HCT116 (cell line): ENCODE data around the gene CEACAM1. TPM values are rescaled to one million over a fixed set of nuclear protein-coding genes. Genes with fewer than 3 reads are reported as not detected.

Experiments
- ATAC-seq: fragments of 200-7000 bp; cut with Tn5 transposase; 2 replicates; pipeline ENCODE4 v1.9.1; 2020; ENCODE audit warnings: mild to moderate bottlenecking, moderate library complexity
- BruUV-seq: library from RNA; stranded (reverse); fragments of 400-500 nt; replicated peaks from 2 replicates; lab custom pipeline; 2021; lab: Mats Ljungman, UMichigan
- CTCF ChIA-PET: fragments of 300-600 bp; sonication (Branson Sonifier 250); formaldehyde crosslinking; loops from one replicate; lab custom pipeline; 2021; ENCODE audit warnings: antibody characterized with exemption; lab: Charles Lee
- POLR2A ChIA-PET: fragments of 300-600, 350-600 bp; sonication (Branson Sonifier 250); formaldehyde crosslinking; loops from one replicate; lab custom pipeline; 2021; ENCODE audit warnings: antibody characterized with exemption; lab: Charles Lee
- RAD21 ChIA-PET, 2 experiments: fragments of 300-600 bp; sonication (Branson Sonifier 250); formaldehyde crosslinking; loops; one replicate each; lab custom pipeline; 2023; ENCODE audit warnings: low total read pairs in 2 of 2; ENCODE audit not compliant: uncharacterized antibody in 2 of 2, unreplicated experiment in 2 of 2, low non-redundant PET in 1 of 2; lab: Charles Lee
- DNase-seq: peaks from one replicate; pipeline ENCODE4 v3.0.0-alpha.2; 2010; ENCODE audit warnings: low read depth, low spot score
- H2AFZ ChIP-seq: fragments of 200-600 bp; shearing (Covaris generic), sonication (generic); 2 replicates; pipeline ENCODE4 v1.6.1; 2017; ENCODE audit warnings: low read depth, mixed run types, mixed read lengths, antibody characterized with exemption, low read length; ENCODE audit not compliant: poor library complexity, severe bottlenecking
- H3K27ac ChIP-seq: 2 replicates; pipeline ENCODE4 v1.5.1; 2012; ENCODE audit warnings: low read depth, low read length
- H3K27me3 ChIP-seq: fragments of 200-600 bp; sonication (generic); 2 replicates; pipeline ENCODE4 v1.6.1; 2016; ENCODE audit warnings: mixed run types, low read length, mixed read lengths; ENCODE audit not compliant: insufficient read depth
- H3K36me3 ChIP-seq, 2 experiments: fragments of 200-500 bp in 1 of 2; fragments of 200-600 bp in 1 of 2; sonication (Bioruptor generic) in 1 of 2; sonication (generic) in 1 of 2; 2 replicates each; pipeline versions ENCODE4 v1.5.1 to v1.6.1; 2014 to 2016; ENCODE audit warnings: low read length in 2 of 2, inconsistent platforms in 1 of 2, mixed read lengths in 1 of 2, mixed run types in 1 of 2; ENCODE audit not compliant: insufficient read depth in 2 of 2, control insufficient read depth in 1 of 2
- H3K4me1 ChIP-seq, 2 experiments: fragments of 200-600 bp in 1 of 2; sonication (generic) in 1 of 2; 2 replicates each; pipeline versions ENCODE4 v1.5.1 to v1.6.1; 2012 to 2017; ENCODE audit warnings: low read length in 2 of 2, inconsistent platforms in 1 of 2, mild to moderate bottlenecking in 1 of 2, mixed read lengths in 1 of 2, mixed run types in 1 of 2, moderate library complexity in 1 of 2; ENCODE audit not compliant: insufficient read depth in 2 of 2, control insufficient read depth in 1 of 2
- H3K4me2 ChIP-seq: fragments of 200-600 bp; sonication (generic); 2 replicates; pipeline ENCODE4 v1.6.1; 2017; ENCODE audit warnings: mixed run types, low read length, mixed read lengths
- H3K4me3 ChIP-seq, 2 experiments: fragments of 200-600 bp in 1 of 2; sonication (generic) in 1 of 2; replicated peaks in 1 of 2; 2 replicates each; pipeline ENCODE4 v1.5.1; 2011 to 2016; ENCODE audit warnings: low read length in 2 of 2, control low read depth in 1 of 2, low read depth in 1 of 2, mild to moderate bottlenecking in 1 of 2, mixed read lengths in 1 of 2, mixed run types in 1 of 2
- H3K79me2 ChIP-seq: fragments of 200-600 bp; sonication (generic); 2 replicates; pipeline ENCODE4 v1.6.1; 2017; ENCODE audit warnings: mild to moderate bottlenecking, mixed run types, low read length, moderate library complexity, mixed read lengths; ENCODE audit not compliant: insufficient read depth
- H3K9ac ChIP-seq: fragments of 200-600 bp; sonication (generic); 2 replicates; pipeline ENCODE4 v1.6.1; 2016; ENCODE audit warnings: low read length, mixed read lengths
- H3K9me2 ChIP-seq: fragments of 200-600 bp; sonication (generic), shearing (Covaris generic); 2 replicates; pipeline ENCODE4 v1.6.1; 2017; ENCODE audit warnings: mixed run types, mild to moderate bottlenecking, moderate library complexity; ENCODE audit not compliant: insufficient read depth
- H3K9me3 ChIP-seq, 2 experiments: fragments of 200-500 bp in 1 of 2; fragments of 200-600 bp in 1 of 2; sonication (Bioruptor generic) in 1 of 2; sonication (generic) in 1 of 2; 2 replicates each; pipeline ENCODE4 v1.6.1; 2014 to 2017; ENCODE audit warnings: low read length in 2 of 2, mixed read lengths in 2 of 2, inconsistent platforms in 1 of 2, low read depth in 1 of 2, mild to moderate bottlenecking in 1 of 2, mixed run types in 1 of 2, moderate library complexity in 1 of 2; ENCODE audit not compliant: control insufficient read depth in 1 of 2, insufficient read depth in 1 of 2
- H4K20me1 ChIP-seq: fragments of 200-600 bp; sonication (generic), shearing (Covaris generic); 2 replicates; pipeline ENCODE4 v1.6.1; 2017; ENCODE audit warnings: mixed run types, mild to moderate bottlenecking, moderate library complexity; ENCODE audit not compliant: insufficient read depth
- CBX3 ChIP-seq: IDR thresholded peaks from 2 replicates; pipeline ENCODE4 v1.6.1; 2012; ENCODE audit warnings: low read depth
- CEBPB ChIP-seq: IDR thresholded peaks from 2 replicates; pipeline ENCODE4 v1.6.1; 2012; ENCODE audit warnings: low read depth
- ELF1 ChIP-seq: IDR thresholded peaks from 2 replicates; pipeline ENCODE4 v1.6.1; 2012; ENCODE audit warnings: low read depth, borderline replicate concordance
- EZH2phosphoT487 ChIP-seq: fragments of 200-600 bp; IDR thresholded peaks from 2 replicates; pipeline ENCODE4 v1.6.1; 2018; ENCODE audit warnings: antibody characterized with exemption, borderline replicate concordance
- JUND ChIP-seq: IDR thresholded peaks from 2 replicates; pipeline ENCODE4 v1.6.1; 2012
- POLR2A ChIP-seq: IDR thresholded peaks from 2 replicates; pipeline ENCODE4 v1.7.0; 2011; ENCODE audit warnings: borderline replicate concordance; ENCODE audit not compliant: insufficient read depth, insufficient read length; ENCODE audit errors: extremely low read depth
- POLR2AphosphoS5 ChIP-seq: IDR thresholded peaks from 2 replicates; pipeline ENCODE4 v1.6.1; 2011; ENCODE audit warnings: mild to moderate bottlenecking, low read depth, low read length, moderate library complexity
- RAD21 ChIP-seq: IDR thresholded peaks from 2 replicates; pipeline ENCODE4 v1.6.1; 2012; ENCODE audit warnings: low read depth, mild to moderate bottlenecking
- SIN3A ChIP-seq: IDR thresholded peaks from 2 replicates; pipeline ENCODE4 v1.6.1; 2012; ENCODE audit warnings: low read depth
- SP1 ChIP-seq: IDR thresholded peaks from 2 replicates; pipeline ENCODE4 v1.6.1; 2012; ENCODE audit warnings: low read depth
- SRF ChIP-seq: IDR thresholded peaks from 2 replicates; pipeline ENCODE4 v1.6.1; 2012; ENCODE audit warnings: low read depth
- YY1 ChIP-seq: IDR thresholded peaks from 2 replicates; pipeline ENCODE4 v1.6.1; 2011; ENCODE audit warnings: low read length, low read depth, moderate library complexity, mild to moderate bottlenecking; ENCODE audit not compliant: insufficient replicate concordance; ENCODE audit errors: extremely low read depth
- ZFX ChIP-seq: fragments of 450-650 bp; IDR thresholded peaks from 2 replicates; pipeline ENCODE4 v1.6.1; 2017
- ZNF274 ChIP-seq: fragments of 200-500 bp; sonication (Bioruptor generic); IDR thresholded peaks from 2 replicates; pipeline ENCODE4 v1.6.1; 2014; ENCODE audit warnings: mild to moderate bottlenecking, low read depth, low read length, inconsistent platforms
- intact Hi-C: fragments of 100-400 bp; cut with micrococcal nuclease; formaldehyde crosslinking; loops from 2 replicates; pipeline ENCODE4 v1.10.0; 2022
- total RNA-seq: library from RNA; stranded (reverse); gene quantifications from one replicate; pipeline ENCODE4 v1.2.1, GENCODE V29; 2021; ENCODE audit not compliant: unreplicated experiment
- TF ChIP-seq, protein P1 (sequence below): IDR thresholded peaks from 2 replicates; pipeline ENCODE4 v1.6.1; 2011; ENCODE audit warnings: mild to moderate bottlenecking, low read length, moderate library complexity; ENCODE audit not compliant: insufficient replicate concordance; ENCODE audit errors: extremely low read depth
- TF ChIP-seq, protein P2 (sequence below): IDR thresholded peaks from 2 replicates; pipeline ENCODE4 v1.6.1; 2012; ENCODE audit warnings: low read depth
- TF ChIP-seq, protein P3 (sequence below): IDR thresholded peaks from 2 replicates; pipeline ENCODE4 v1.6.1; 2012
- TF ChIP-seq, protein P4 (sequence below), 3 experiments: fragments of 200-600 bp in 1 of 3; sonication (generic) in 1 of 3; IDR thresholded peaks in 2 of 3; conservative IDR thresholded peaks in 1 of 3; 2 replicates each; pipeline ENCODE4 v1.5.1; 2012 to 2017; ENCODE audit warnings: low read depth in 2 of 3, low read length in 2 of 3, antibody characterized with exemption in 1 of 3, borderline replicate concordance in 1 of 3, control low read depth in 1 of 3, mild to moderate bottlenecking in 1 of 3, mixed read lengths in 1 of 3, mixed run types in 1 of 3, moderate library complexity in 1 of 3; ENCODE audit not compliant: insufficient read depth in 1 of 3
- TF ChIP-seq, protein P5 (sequence below): IDR thresholded peaks from 2 replicates; pipeline ENCODE4 v1.6.1; 2012

The CEACAM1 gene
- total RNA-seq, 1 experiment from 2014 or later, result 1.2 TPM

DNA sequence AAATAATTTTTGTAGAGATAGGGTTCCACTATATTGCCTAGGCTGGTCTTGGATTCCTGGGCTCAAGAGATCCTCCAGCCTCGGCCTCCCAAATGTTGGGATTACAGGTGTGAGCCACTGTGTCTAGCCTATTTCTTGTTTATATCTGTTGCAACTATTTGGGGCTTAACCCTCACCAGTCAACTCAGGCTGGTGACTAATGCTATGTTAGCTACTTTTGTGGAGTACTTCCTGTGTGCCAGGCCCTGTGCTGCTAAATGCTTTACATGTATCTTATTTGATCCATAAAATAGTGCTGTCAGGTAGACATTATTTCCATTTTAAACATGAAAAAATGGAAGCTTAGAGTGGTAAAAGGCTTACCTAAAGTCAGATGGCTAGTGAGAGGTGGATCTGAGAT is 13.8 kb downstream of the CEACAM1 start:
- Histone ChIP-seq H3K9me2 (no peaks in the 10 kb centered on the region), H3K36me3 (no peaks in the 10 kb centered on the region), H3K9me3 (0 out of 4 replicates have a peak, but pooled peaks cover 0 to 3% of the 10 kb centered on the region in 2 experiments), H3K4me3 (no peak overlapping the region), H2AFZ (no peak overlapping the region), H3K79me2 (no peaks in the 10 kb centered on the region), H3K27ac (no peak overlapping the region), H3K4me2 (no peak overlapping the region), H3K9ac (no peak overlapping the region), H3K27me3 (no peaks in the 10 kb centered on the region), H4K20me1 (no peaks in the 10 kb centered on the region; the same call in 1 of the 2 replicates), H3K4me1 (peaks cover 0 to 4% of the 10 kb centered on the region in 2 experiments; a peak in 1 of 4 replicates)
- RAD21 ChIA-PET, result no interaction called here
- CTCF ChIA-PET, result interaction anchor here (1.9 kb wide), 1 partner anchor 15 kb away, joined by 6 read pairs; no protein-coding TSS in a partner anchor
- no TSS peak for BruUV-seq
- POLR2A ChIA-PET, result no interaction called here
- no peak for DNase-seq
- ATAC-seq, result no peak
- intact Hi-C loops, result no loop called here
- TF ChIP-seq ZFX (no peak), ELF1 (no peak), RAD21 (no peak), JUND (no peak), YY1 (no peak), ZNF274 (no peak), SIN3A (no peak), CEBPB (no peak), CBX3 (no peak), EZH2phosphoT487 (no peak), SP1 (no peak), POLR2AphosphoS5 (no peak), SRF (no peak), POLR2A (no peak)
- TF ChIP-seq, protein P1, sequence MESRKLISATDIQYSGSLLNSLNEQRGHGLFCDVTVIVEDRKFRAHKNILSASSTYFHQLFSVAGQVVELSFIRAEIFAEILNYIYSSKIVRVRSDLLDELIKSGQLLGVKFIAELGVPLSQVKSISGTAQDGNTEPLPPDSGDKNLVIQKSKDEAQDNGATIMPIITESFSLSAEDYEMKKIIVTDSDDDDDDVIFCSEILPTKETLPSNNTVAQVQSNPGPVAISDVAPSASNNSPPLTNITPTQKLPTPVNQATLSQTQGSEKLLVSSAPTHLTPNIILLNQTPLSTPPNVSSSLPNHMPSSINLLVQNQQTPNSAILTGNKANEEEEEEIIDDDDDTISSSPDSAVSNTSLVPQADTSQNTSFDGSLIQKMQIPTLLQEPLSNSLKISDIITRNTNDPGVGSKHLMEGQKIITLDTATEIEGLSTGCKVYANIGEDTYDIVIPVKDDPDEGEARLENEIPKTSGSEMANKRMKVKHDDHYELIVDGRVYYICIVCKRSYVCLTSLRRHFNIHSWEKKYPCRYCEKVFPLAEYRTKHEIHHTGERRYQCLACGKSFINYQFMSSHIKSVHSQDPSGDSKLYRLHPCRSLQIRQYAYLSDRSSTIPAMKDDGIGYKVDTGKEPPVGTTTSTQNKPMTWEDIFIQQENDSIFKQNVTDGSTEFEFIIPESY, result no peak
- TF ChIP-seq, protein P2, sequence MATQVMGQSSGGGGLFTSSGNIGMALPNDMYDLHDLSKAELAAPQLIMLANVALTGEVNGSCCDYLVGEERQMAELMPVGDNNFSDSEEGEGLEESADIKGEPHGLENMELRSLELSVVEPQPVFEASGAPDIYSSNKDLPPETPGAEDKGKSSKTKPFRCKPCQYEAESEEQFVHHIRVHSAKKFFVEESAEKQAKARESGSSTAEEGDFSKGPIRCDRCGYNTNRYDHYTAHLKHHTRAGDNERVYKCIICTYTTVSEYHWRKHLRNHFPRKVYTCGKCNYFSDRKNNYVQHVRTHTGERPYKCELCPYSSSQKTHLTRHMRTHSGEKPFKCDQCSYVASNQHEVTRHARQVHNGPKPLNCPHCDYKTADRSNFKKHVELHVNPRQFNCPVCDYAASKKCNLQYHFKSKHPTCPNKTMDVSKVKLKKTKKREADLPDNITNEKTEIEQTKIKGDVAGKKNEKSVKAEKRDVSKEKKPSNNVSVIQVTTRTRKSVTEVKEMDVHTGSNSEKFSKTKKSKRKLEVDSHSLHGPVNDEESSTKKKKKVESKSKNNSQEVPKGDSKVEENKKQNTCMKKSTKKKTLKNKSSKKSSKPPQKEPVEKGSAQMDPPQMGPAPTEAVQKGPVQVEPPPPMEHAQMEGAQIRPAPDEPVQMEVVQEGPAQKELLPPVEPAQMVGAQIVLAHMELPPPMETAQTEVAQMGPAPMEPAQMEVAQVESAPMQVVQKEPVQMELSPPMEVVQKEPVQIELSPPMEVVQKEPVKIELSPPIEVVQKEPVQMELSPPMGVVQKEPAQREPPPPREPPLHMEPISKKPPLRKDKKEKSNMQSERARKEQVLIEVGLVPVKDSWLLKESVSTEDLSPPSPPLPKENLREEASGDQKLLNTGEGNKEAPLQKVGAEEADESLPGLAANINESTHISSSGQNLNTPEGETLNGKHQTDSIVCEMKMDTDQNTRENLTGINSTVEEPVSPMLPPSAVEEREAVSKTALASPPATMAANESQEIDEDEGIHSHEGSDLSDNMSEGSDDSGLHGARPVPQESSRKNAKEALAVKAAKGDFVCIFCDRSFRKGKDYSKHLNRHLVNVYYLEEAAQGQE, result no peak
- TF ChIP-seq, protein P3, sequence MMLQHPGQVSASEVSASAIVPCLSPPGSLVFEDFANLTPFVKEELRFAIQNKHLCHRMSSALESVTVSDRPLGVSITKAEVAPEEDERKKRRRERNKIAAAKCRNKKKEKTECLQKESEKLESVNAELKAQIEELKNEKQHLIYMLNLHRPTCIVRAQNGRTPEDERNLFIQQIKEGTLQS, result no peak
- TF ChIP-seq, protein P4, sequence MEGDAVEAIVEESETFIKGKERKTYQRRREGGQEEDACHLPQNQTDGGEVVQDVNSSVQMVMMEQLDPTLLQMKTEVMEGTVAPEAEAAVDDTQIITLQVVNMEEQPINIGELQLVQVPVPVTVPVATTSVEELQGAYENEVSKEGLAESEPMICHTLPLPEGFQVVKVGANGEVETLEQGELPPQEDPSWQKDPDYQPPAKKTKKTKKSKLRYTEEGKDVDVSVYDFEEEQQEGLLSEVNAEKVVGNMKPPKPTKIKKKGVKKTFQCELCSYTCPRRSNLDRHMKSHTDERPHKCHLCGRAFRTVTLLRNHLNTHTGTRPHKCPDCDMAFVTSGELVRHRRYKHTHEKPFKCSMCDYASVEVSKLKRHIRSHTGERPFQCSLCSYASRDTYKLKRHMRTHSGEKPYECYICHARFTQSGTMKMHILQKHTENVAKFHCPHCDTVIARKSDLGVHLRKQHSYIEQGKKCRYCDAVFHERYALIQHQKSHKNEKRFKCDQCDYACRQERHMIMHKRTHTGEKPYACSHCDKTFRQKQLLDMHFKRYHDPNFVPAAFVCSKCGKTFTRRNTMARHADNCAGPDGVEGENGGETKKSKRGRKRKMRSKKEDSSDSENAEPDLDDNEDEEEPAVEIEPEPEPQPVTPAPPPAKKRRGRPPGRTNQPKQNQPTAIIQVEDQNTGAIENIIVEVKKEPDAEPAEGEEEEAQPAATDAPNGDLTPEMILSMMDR (IDR thresholded peaks at IDR 0.05 in 2 of 3, conservative IDR thresholded peaks at IDR 0.05 in 1 of 3; ENCODE audit: borderline replicate concordance in 1 of 3, insufficient read depth in 1 of 3, low read depth in 2 of 3, low read length in 2 of 3), result no peak
- TF ChIP-seq, protein P5, sequence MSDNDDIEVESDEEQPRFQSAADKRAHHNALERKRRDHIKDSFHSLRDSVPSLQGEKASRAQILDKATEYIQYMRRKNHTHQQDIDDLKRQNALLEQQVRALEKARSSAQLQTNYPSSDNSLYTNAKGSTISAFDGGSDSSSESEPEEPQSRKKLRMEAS, result no peak
